Measurements from ENCODE around the gene ALDH1A3.

ALDH1A3 gene

DNA sequence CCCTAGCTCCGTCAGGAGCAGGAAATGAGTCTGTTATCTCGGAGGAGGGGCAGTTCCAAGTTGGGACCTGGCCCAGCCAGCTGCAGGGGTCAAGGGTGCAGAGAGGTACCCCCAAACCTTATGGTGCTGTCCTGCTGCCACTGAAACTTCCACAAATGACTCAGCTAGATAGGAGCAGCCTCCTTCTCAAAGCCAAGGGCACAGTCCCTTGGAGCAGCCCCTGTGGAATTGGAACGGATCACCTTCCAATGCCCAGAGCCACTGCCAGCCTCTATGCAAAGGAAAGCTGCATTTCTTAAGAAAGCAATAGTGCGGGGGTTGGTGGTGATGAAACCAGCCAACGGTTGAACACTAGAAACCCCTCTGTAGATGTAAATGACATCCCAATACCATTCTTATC is 20.0 kb downstream of the ALDH1A3 start:
- TF ChIP-seq ZFP41 (tag by site-specific recombination; IDR thresholded peaks at IDR 0.05; ENCODE audit: borderline replicate concordance) (no peak), OVOL3 (tag by site-specific recombination; IDR thresholded peaks at IDR 0.05) (no peak), REPIN1 (tag by site-specific recombination; IDR thresholded peaks at IDR 0.05; ENCODE audit: low read depth) (no peak), ZNF302 (tag by site-specific recombination; IDR thresholded peaks at IDR 0.05; ENCODE audit: low read depth) (no peak), HOXA7 (CRISPR knock-in tag; IDR thresholded peaks at IDR 0.05; ENCODE audit: borderline replicate concordance) (no peak), ZBTB48 (tag by site-specific recombination; IDR thresholded peaks at IDR 0.05) (no peak), ZNF561 (tag by site-specific recombination; IDR thresholded peaks at IDR 0.05; ENCODE audit: borderline replicate concordance) (no peak), BCL11B (tag by site-specific recombination; IDR thresholded peaks at IDR 0.05; ENCODE audit: low read depth) (no peak), ZNF501 (tag by site-specific recombination; IDR thresholded peaks at IDR 0.05) (no peak), ZNF292 (tag by site-specific recombination; IDR thresholded peaks at IDR 0.05; ENCODE audit: borderline replicate concordance, low read depth) (no peak), ZBTB8A (tag by site-specific recombination; IDR thresholded peaks at IDR 0.05) (no peak), ZNF623 (tag by site-specific recombination; IDR thresholded peaks at IDR 0.05) (no peak), ZNF248 (tag by site-specific recombination; IDR thresholded peaks at IDR 0.05) (no peak)
- TF ChIP-seq, protein P1, sequence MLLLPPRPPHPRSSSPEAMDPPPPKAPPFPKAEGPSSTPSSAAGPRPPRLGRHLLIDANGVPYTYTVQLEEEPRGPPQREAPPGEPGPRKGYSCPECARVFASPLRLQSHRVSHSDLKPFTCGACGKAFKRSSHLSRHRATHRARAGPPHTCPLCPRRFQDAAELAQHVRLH (tag by site-specific recombination; IDR thresholded peaks at IDR 0.05) = no peak
- ChIA-PET CTCF (interaction anchor here (0.6 kb wide), 1 partner anchor 106 kb away, joined by 3 read pairs; no protein-coding TSS in a partner anchor), POLR2A (no interaction called here)
- H3K4me1 ChIP-seq (ENCODE audit: control insufficient read depth, insufficient read depth, low read length) = no peaks in the 10 kb centered on the region
- H3K36me3 ChIP-seq (ENCODE audit: control insufficient read depth in 2 of 2, insufficient read depth in 1 of 2, low read length in 2 of 2) = peaks cover 0 to 54% of the 10 kb centered on the region in 2 experiments; a peak in 1 of 3 replicates
- H3K27ac ChIP-seq (ENCODE audit: extremely low read depth, low read depth, low read length) = no peak overlapping the region
- H3K9me3 ChIP-seq (ENCODE audit: control insufficient read depth, insufficient read depth, low read depth, low read length) = no peaks in the 10 kb centered on the region
- no peak overlapping the region for H3K4me3 ChIP-seq (ENCODE audit: low read depth, low read length)

DNA sequence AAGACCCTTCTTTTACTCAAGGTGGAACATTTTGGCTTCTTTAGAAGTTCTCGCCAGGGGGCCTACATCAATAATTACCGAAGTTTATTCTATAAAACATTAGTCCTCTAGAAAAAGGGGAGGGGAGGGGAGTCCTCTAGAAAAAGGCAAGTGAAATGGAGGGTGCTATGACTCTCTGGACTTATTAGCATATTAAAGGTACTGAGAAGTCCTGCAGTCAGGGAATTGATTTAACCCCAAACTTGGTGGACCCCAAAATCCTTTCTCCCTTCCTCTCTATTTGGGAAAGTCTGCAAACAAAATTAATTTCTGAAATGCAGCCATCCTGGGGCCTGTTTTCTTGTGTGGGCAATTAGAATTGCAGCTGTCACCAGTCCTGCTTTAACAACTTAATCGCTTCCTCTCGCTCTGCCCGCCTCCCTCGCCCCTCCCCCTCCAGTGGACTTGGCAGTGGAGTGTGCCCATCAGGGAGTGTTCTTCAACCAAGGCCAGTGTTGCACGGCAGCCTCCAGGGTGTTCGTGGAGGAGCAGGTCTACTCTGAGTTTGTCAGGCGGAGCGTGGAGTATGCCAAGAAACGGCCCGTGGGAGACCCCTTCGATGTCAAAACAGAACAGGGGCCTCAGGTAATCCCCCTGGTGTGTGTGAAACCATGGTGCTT is 20.6 kb downstream of the ALDH1A3 start:
- Histone ChIP-seq H3K27ac (ENCODE audit: extremely low read depth, low read depth, low read length) (no peak overlapping the region), H3K36me3 (ENCODE audit: control insufficient read depth in 2 of 2, insufficient read depth in 1 of 2, low read length in 2 of 2) (peaks cover 0 to 58% of the 10 kb centered on the region in 2 experiments; a peak in 1 of 3 replicates), H3K4me3 (ENCODE audit: low read depth, low read length) (no peak overlapping the region), H3K9me3 (ENCODE audit: control insufficient read depth, insufficient read depth, low read depth, low read length) (no peaks in the 10 kb centered on the region), H3K4me1 (ENCODE audit: control insufficient read depth, insufficient read depth, low read length) (no peaks in the 10 kb centered on the region)
- CTCF ChIA-PET = interaction anchor here (0.6 to 3.0 kb wide), 2 partner anchors 17 to 105 kb away, joined by 3 to 14 read pairs; no protein-coding TSS in a partner anchor
- POLR2A ChIA-PET = no interaction called here
- TF ChIP-seq, protein P2, sequence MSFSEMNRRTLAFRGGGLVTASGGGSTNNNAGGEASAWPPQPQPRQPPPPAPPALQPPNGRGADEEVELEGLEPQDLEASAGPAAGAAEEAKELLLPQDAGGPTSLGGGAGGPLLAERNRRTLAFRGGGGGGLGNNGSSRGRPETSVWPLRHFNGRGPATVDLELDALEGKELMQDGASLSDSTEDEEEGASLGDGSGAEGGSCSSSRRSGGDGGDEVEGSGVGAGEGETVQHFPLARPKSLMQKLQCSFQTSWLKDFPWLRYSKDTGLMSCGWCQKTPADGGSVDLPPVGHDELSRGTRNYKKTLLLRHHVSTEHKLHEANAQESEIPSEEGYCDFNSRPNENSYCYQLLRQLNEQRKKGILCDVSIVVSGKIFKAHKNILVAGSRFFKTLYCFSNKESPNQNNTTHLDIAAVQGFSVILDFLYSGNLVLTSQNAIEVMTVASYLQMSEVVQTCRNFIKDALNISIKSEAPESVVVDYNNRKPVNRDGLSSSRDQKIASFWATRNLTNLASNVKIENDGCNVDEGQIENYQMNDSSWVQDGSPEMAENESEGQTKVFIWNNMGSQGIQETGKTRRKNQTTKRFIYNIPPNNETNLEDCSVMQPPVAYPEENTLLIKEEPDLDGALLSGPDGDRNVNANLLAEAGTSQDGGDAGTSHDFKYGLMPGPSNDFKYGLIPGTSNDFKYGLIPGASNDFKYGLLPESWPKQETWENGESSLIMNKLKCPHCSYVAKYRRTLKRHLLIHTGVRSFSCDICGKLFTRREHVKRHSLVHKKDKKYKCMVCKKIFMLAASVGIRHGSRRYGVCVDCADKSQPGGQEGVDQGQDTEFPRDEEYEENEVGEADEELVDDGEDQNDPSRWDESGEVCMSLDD (tag by site-specific recombination; IDR thresholded peaks at IDR 0.05) = no peak
- no peak for TF ChIP-seq ZNF513 (tag by site-specific recombination; IDR thresholded peaks at IDR 0.05)
- TF ChIP-seq ZNF777 (tag by site-specific recombination; IDR thresholded peaks at IDR 0.05; ENCODE audit: borderline replicate concordance) = no peak
- TF ChIP-seq ZNF433 (tag by site-specific recombination; IDR thresholded peaks at IDR 0.05; ENCODE audit: low read depth) = no peak
- TF ChIP-seq ZNF211 (tag by site-specific recombination; IDR thresholded peaks at IDR 0.05; ENCODE audit: low read depth) = no peak
- no peak for TF ChIP-seq ZNF391 (tag by site-specific recombination; IDR thresholded peaks at IDR 0.05; ENCODE audit: borderline replicate concordance, low read depth)
- no peak for TF ChIP-seq KLF16 (tag by site-specific recombination; IDR thresholded peaks at IDR 0.05)
- TF ChIP-seq HOXA7 (CRISPR knock-in tag; IDR thresholded peaks at IDR 0.05; ENCODE audit: borderline replicate concordance) = no peak
- TF ChIP-seq BCL11A (tag by site-specific recombination; IDR thresholded peaks at IDR 0.05; ENCODE audit: low read depth) = no peak
- TF ChIP-seq INSM2 (tag by site-specific recombination; IDR thresholded peaks at IDR 0.05) = no peak
- no peak for TF ChIP-seq ZNF112 (tag by site-specific recombination; IDR thresholded peaks at IDR 0.05)
- TF ChIP-seq TSHZ1 (tag by site-specific recombination; IDR thresholded peaks at IDR 0.05; ENCODE audit: borderline replicate concordance) = no peak
